Naive thymus-derived CD4-positive, alpha-beta T cell (primary cell): ENCODE data around the gene MALRD1. TPM values are rescaled to one million over a fixed set of nuclear protein-coding genes. Genes with fewer than 3 reads are reported as not detected.

ENCODE experiments used
- ATAC-seq: fragments of 150-1000 bp; cut with Tn5 transposase; 2 replicates; pipeline ENCODE4 v1.10.0; 2021; ENCODE audit warnings: mild to moderate bottlenecking, moderate library complexity
- CTCF ChIA-PET: fragments of 350-600 bp; sonication (Branson Sonifier 250); formaldehyde crosslinking; loops from one replicate; lab custom pipeline; 2021; ENCODE audit warnings: antibody characterized with exemption; lab: Charles Lee
- POLR2A ChIA-PET: fragments of 350-600 bp; sonication (Branson Sonifier 250); formaldehyde crosslinking; loops from one replicate; lab custom pipeline; 2021; ENCODE audit warnings: antibody characterized with exemption, inconsistent platforms; lab: Charles Lee
- DNase-seq, 9 donors: peaks; one replicate each; pipeline versions ENCODE4 v3.0.0 to v3.0.0-alpha.2; 2020 to 2022; ENCODE audit warnings: mixed read lengths in 1 of 9
- H3K27ac ChIP-seq: one replicate; pipeline ENCODE4 v1.7.0; 2013; ENCODE audit warnings: mild to moderate bottlenecking, low read depth, low read length, moderate library complexity
- H3K27me3 ChIP-seq, 2 donors: one replicate each; pipeline ENCODE4 v1.7.0; 2013; ENCODE audit warnings: low read length in 2 of 2, mild to moderate bottlenecking in 2 of 2, moderate library complexity in 2 of 2; ENCODE audit not compliant: control insufficient read depth in 2 of 2, insufficient read depth in 2 of 2
- H3K36me3 ChIP-seq, 3 experiments: 1 replicate in 2 of 3; 2 replicates in 1 of 3; pipeline ENCODE4 v1.7.0; 2013; ENCODE audit warnings: low read length in 3 of 3, mild to moderate bottlenecking in 3 of 3, moderate library complexity in 1 of 3; ENCODE audit not compliant: insufficient read depth in 3 of 3, control insufficient read depth in 2 of 3
- H3K4me1 ChIP-seq, 2 donors: one replicate each; pipeline ENCODE4 v1.7.0; 2013; ENCODE audit warnings: low read length in 2 of 2, mild to moderate bottlenecking in 2 of 2, moderate library complexity in 1 of 2; ENCODE audit not compliant: control insufficient read depth in 2 of 2, insufficient read depth in 2 of 2
- H3K4me3 ChIP-seq: 2 replicates; pipeline ENCODE4 v1.7.0; 2013; ENCODE audit warnings: mild to moderate bottlenecking, low read length
- H3K9me3 ChIP-seq, 3 experiments: 1 replicate in 2 of 3; 2 replicates in 1 of 3; pipeline ENCODE4 v1.7.0; 2013; ENCODE audit warnings: low read length in 3 of 3; ENCODE audit not compliant: control insufficient read depth in 2 of 3
- H3K27ac Mint-ChIP-seq, 9 donors: one replicate each; pipeline ENCODE4 v1.8.0; 2020 to 2022; ENCODE audit warnings: mixed read lengths in 9 of 9, mild to moderate bottlenecking in 8 of 9, moderate library complexity in 5 of 9, inconsistent platforms in 2 of 9
- H3K27me3 Mint-ChIP-seq, 5 donors: one replicate each; pipeline ENCODE4 v1.8.0; 2021 to 2022; ENCODE audit warnings: mixed read lengths in 5 of 5, mild to moderate bottlenecking in 1 of 5
- H3K36me3 Mint-ChIP-seq, 5 donors: one replicate each; pipeline ENCODE4 v1.8.0; 2020 to 2022; ENCODE audit warnings: mixed read lengths in 5 of 5, mild to moderate bottlenecking in 3 of 5, inconsistent platforms in 1 of 5
- H3K4me1 Mint-ChIP-seq, 7 donors: one replicate each; pipeline ENCODE4 v1.8.0; 2020 to 2022; ENCODE audit warnings: mixed read lengths in 7 of 7, mild to moderate bottlenecking in 3 of 7, inconsistent platforms in 1 of 7
- H3K4me3 Mint-ChIP-seq, 10 donors: one replicate each; pipeline ENCODE4 v1.8.0; 2020 to 2022; ENCODE audit warnings: mild to moderate bottlenecking in 10 of 10, mixed read lengths in 10 of 10, moderate library complexity in 6 of 10, inconsistent platforms in 2 of 10
- H3K9me3 Mint-ChIP-seq, 11 donors: one replicate each; pipeline ENCODE4 v1.8.0; 2020 to 2022; ENCODE audit warnings: mixed read lengths in 11 of 11, mild to moderate bottlenecking in 4 of 11, inconsistent platforms in 1 of 11, moderate library complexity in 1 of 11
- intact Hi-C, 2 donors: fragments of 100-400 bp; cut with micrococcal nuclease; formaldehyde crosslinking; loops; one replicate each; pipeline ENCODE4 v1.15.1; 2023
- polyA plus RNA-seq, 2 donors: library from polyadenylated mRNA; unstranded; fragments of 300-500 nt; fragmentation: Illumina TruSeq; gene quantifications; one replicate each; pipeline ENCODE4 v1.2.3, GENCODE V29; 2021
- total RNA-seq, 6 experiments: library from RNA in 5 of 6; stranded (reverse) in 5 of 6; gene quantifications; 1 replicate in 5 of 6; 2 replicates in 1 of 6; pipeline ENCODE4 v1.2.3 and lab custom pipeline; 2021 to 2026

MALRD1 gene
- total and polyA plus RNA-seq, 7 experiments from 2014 or later: 0.16 to 1.1 TPM; not detected in 5

- DNase-seq (no peak), ATAC-seq (no peak)
- no peak overlapping the region for H3K27ac ChIP-seq
- Mint-ChIP-seq H3K9me3 (peaks cover 0 to 8% (median 3%) of the 10 kb centered on the region in 11 donors), H3K36me3 (no peaks in the 10 kb centered on the region), H3K4me1 (no peaks in the 10 kb centered on the region), H3K27me3 (no peaks in the 10 kb centered on the region), H3K27ac (no peak overlapping the region), H3K4me3 (no peak overlapping the region)
- no peaks in the 10 kb centered on the region for H3K36me3 ChIP-seq
- no peak overlapping the region for H3K4me3 ChIP-seq
- intact Hi-C loops: no loop called here
- H3K9me3 ChIP-seq: no peaks in the 10 kb centered on the region
- ChIA-PET CTCF (no interaction called here), POLR2A (no interaction called here)
- H3K27me3 ChIP-seq: no peaks in the 10 kb centered on the region
- no peaks in the 10 kb centered on the region for H3K4me1 ChIP-seq
These were observed 482.7 kb downstream of the MALRD1 start for GRCh38 chr10:19531324-19531723.

- Histone ChIP-seq H3K27ac (no peak overlapping the region), H3K27me3 (no peaks in the 10 kb centered on the region), H3K9me3 (no peaks in the 10 kb centered on the region), H3K4me3 (no peak overlapping the region), H3K36me3 (no peaks in the 10 kb centered on the region), H3K4me1 (no peaks in the 10 kb centered on the region)
- intact Hi-C loops: no loop called here
- H3K27me3 Mint-ChIP-seq: no peaks in the 10 kb centered on the region
- ChIA-PET POLR2A (no interaction called here), CTCF (no interaction called here)
- no peaks in the 10 kb centered on the region for H3K36me3 Mint-ChIP-seq
- no peak for DNase-seq
- no peak overlapping the region for H3K27ac Mint-ChIP-seq
- H3K4me1 Mint-ChIP-seq: no peaks in the 10 kb centered on the region
- peaks cover 0 to 12% (median 5%) of the 10 kb centered on the region in 11 donors for H3K9me3 Mint-ChIP-seq
- ATAC-seq: no peak
- H3K4me3 Mint-ChIP-seq: no peak overlapping the region
These were observed 483.8 kb downstream of the MALRD1 start for GRCh38 chr10:19532411-19532810.

GRCh38 chr10:19541299-19541698 lies 492.7 kb downstream of the MALRD1 start:
- Histone ChIP-seq H3K4me3 (no peak overlapping the region), H3K27me3 (no peaks in the 10 kb centered on the region), H3K36me3 (no peaks in the 10 kb centered on the region), H3K27ac (no peak overlapping the region), H3K4me1 (no peaks in the 10 kb centered on the region), H3K9me3 (no peaks in the 10 kb centered on the region)
- H3K27me3 Mint-ChIP-seq: no peaks in the 10 kb centered on the region
- no peak for ATAC-seq
- ChIA-PET CTCF (no interaction called here), POLR2A (no interaction called here)
- H3K4me1 Mint-ChIP-seq: no peaks in the 10 kb centered on the region
- peaks cover 0 to 9% (median 0%) of the 10 kb centered on the region in 11 donors for H3K9me3 Mint-ChIP-seq
- no peaks in the 10 kb centered on the region for H3K36me3 Mint-ChIP-seq
- no peak for DNase-seq
- intact Hi-C loops: no loop called here
- no peak overlapping the region for H3K27ac Mint-ChIP-seq
- H3K4me3 Mint-ChIP-seq: no peak overlapping the region

- H3K9me3 Mint-ChIP-seq: peaks cover 0 to 14% (median 3%) of the 10 kb centered on the region in 11 donors
- ChIA-PET CTCF (no interaction called here), POLR2A (no interaction called here)
- Histone ChIP-seq H3K9me3 (no peaks in the 10 kb centered on the region), H3K4me1 (no peaks in the 10 kb centered on the region), H3K4me3 (no peak overlapping the region), H3K27me3 (no peaks in the 10 kb centered on the region), H3K36me3 (no peaks in the 10 kb centered on the region), H3K27ac (no peak overlapping the region)
- H3K36me3 Mint-ChIP-seq: peaks cover 0 to 4% (median 0%) of the 10 kb centered on the region in 5 donors
- H3K4me1 Mint-ChIP-seq: no peaks in the 10 kb centered on the region
- ATAC-seq (no peak), DNase-seq (no peak)
- H3K4me3 Mint-ChIP-seq: no peak overlapping the region
- H3K27ac Mint-ChIP-seq: no peak overlapping the region
- no peaks in the 10 kb centered on the region for H3K27me3 Mint-ChIP-seq
- intact Hi-C loops: no loop called here
These were observed 497.6 kb downstream of the MALRD1 start for GRCh38 chr10:19546224-19546623.

GRCh38 chr10:19549503-19549902 lies 500.9 kb downstream of the MALRD1 start:
- H3K27me3 Mint-ChIP-seq: no peaks in the 10 kb centered on the region
- no peak overlapping the region for H3K4me3 Mint-ChIP-seq

GRCh38 chr10:19556666-19557065 lies 508.1 kb downstream of the MALRD1 start:
- H3K27ac Mint-ChIP-seq: no peak overlapping the region
- no peaks in the 10 kb centered on the region for H3K27me3 Mint-ChIP-seq
- no peaks in the 10 kb centered on the region for H3K36me3 Mint-ChIP-seq
- no peaks in the 10 kb centered on the region for H3K4me1 Mint-ChIP-seq
- CTCF ChIA-PET: no interaction called here
- Histone ChIP-seq H3K9me3 (no peaks in the 10 kb centered on the region), H3K27me3 (no peaks in the 10 kb centered on the region), H3K4me1 (no peaks in the 10 kb centered on the region), H3K27ac (no peak overlapping the region), H3K36me3 (no peaks in the 10 kb centered on the region), H3K4me3 (no peak overlapping the region)
- peaks cover 0 to 14% (median 2%) of the 10 kb centered on the region in 11 donors for H3K9me3 Mint-ChIP-seq
- H3K4me3 Mint-ChIP-seq: no peak overlapping the region
- ATAC-seq: no peak
- POLR2A ChIA-PET: no interaction called here
- intact Hi-C loops: no loop called here
- DNase-seq: no peak

More at GRCh38 chr10:19549503-19549902, 500.9 kb downstream of the MALRD1 start:
- Mint-ChIP-seq H3K36me3 (peaks cover 0 to 4% (median 0%) of the 10 kb centered on the region in 5 donors), H3K9me3 (peaks cover 0 to 18% (median 4%) of the 10 kb centered on the region in 11 donors), H3K4me1 (no peaks in the 10 kb centered on the region), H3K27ac (no peak overlapping the region)
- Histone ChIP-seq H3K9me3 (no peaks in the 10 kb centered on the region), H3K4me3 (no peak overlapping the region), H3K36me3 (no peaks in the 10 kb centered on the region), H3K4me1 (no peaks in the 10 kb centered on the region), H3K27ac (no peak overlapping the region), H3K27me3 (no peaks in the 10 kb centered on the region)
- DNase-seq (no peak), ATAC-seq (no peak)
- ChIA-PET CTCF (no interaction called here), POLR2A (no interaction called here)
- intact Hi-C loops: no loop called here

- intact Hi-C loops: no loop called here
- H3K27me3 ChIP-seq: no peaks in the 10 kb centered on the region
- CTCF ChIA-PET: no interaction called here
- POLR2A ChIA-PET: no interaction called here
- H3K4me3 Mint-ChIP-seq: no peak overlapping the region
- no peak overlapping the region for H3K27ac Mint-ChIP-seq
- ATAC-seq (no peak), DNase-seq (no peak)
- H3K27ac ChIP-seq: no peak overlapping the region
- H3K27me3 Mint-ChIP-seq: no peaks in the 10 kb centered on the region
- H3K4me1 ChIP-seq: no peaks in the 10 kb centered on the region
- peaks cover 0 to 7% (median 0%) of the 10 kb centered on the region in 11 donors for H3K9me3 Mint-ChIP-seq
- no peaks in the 10 kb centered on the region for H3K36me3 ChIP-seq
- H3K4me3 ChIP-seq: no peak overlapping the region
- H3K4me1 Mint-ChIP-seq: no peaks in the 10 kb centered on the region
- H3K36me3 Mint-ChIP-seq: no peaks in the 10 kb centered on the region
- H3K9me3 ChIP-seq: no peaks in the 10 kb centered on the region
These were observed 512.6 kb downstream of the MALRD1 start for GRCh38 chr10:19561181-19561580.
